GM21723 (cell line): ENCODE results near the gene LRIG1.
A peak's percentile ranks its signal among the peaks of the same experiment; 100 is the strongest.

Experiments used
- ATAC-seq: cut with Tn5 transposase; IDR thresholded peaks from one replicate; pipeline ENCODE4 v1.9.1; 2021; ENCODE audit warnings: mild to moderate bottlenecking, moderate library complexity; ENCODE audit not compliant: unreplicated experiment

Gene LRIG1

GRCh38 chr3:66500576-66501482, at the start of gene LRIG1:
Gene LRIG1 (minus strand): TSS chr3:66501022. CDS start chr3:66500407, 615 bp downstream.
- peak; percentile 97 for ATAC-seq

GRCh38 chr3:66544619-66545429, 44.0 kb upstream of the LRIG1 start:
- no peak for ATAC-seq

- no peak for ATAC-seq
Observed at GRCh38 chr3:66542153-66542552, 41.3 kb upstream of the LRIG1 start.

GRCh38 chr3:66539466-66539989, 38.7 kb upstream of the LRIG1 start:
- no peak for ATAC-seq

GRCh38 chr3:66538390-66538789, 37.6 kb upstream of the LRIG1 start:
- no peak for ATAC-seq

GRCh38 chr3:66537735-66538134, 36.9 kb upstream of the LRIG1 start:
- no peak for ATAC-seq

- no peak for ATAC-seq
Observed at GRCh38 chr3:66536791-66537190, 36.0 kb upstream of the LRIG1 start.

- no peak for ATAC-seq
Observed at GRCh38 chr3:66534304-66534845, 33.6 kb upstream of the LRIG1 start.

GRCh38 chr3:66532613-66533012, 31.8 kb upstream of the LRIG1 start:
- ATAC-seq, result no peak

- ATAC-seq, result no peak
Observed at GRCh38 chr3:66532160-66532587, 31.4 kb upstream of the LRIG1 start.

- no peak for ATAC-seq
Observed at GRCh38 chr3:66531256-66531655, 30.4 kb upstream of the LRIG1 start.

GRCh38 chr3:66527246-66527645, 26.4 kb upstream of the LRIG1 start:
- ATAC-seq, result no peak

GRCh38 chr3:66525771-66526170, 24.9 kb upstream of the LRIG1 start:
- no peak for ATAC-seq

- ATAC-seq, result no peak
Observed at GRCh38 chr3:66520724-66521123, 19.9 kb upstream of the LRIG1 start.

GRCh38 chr3:66518644-66519043, 17.8 kb upstream of the LRIG1 start:
- no peak for ATAC-seq

GRCh38 chr3:66518126-66518525, 17.3 kb upstream of the LRIG1 start:
- no peak for ATAC-seq

- no peak for ATAC-seq
Observed at GRCh38 chr3:66517241-66517640, 16.4 kb upstream of the LRIG1 start.

- ATAC-seq, result no peak
Observed at GRCh38 chr3:66508461-66508860, 7.6 kb upstream of the LRIG1 start.

GRCh38 chr3:66507423-66508260, 6.8 kb upstream of the LRIG1 start:
- no peak for ATAC-seq

- no peak for ATAC-seq
Observed at GRCh38 chr3:66506154-66506553, 5.3 kb upstream of the LRIG1 start.
